Suprapubic skin (tissue), 4 donors: ENCODE results near the gene KLHL10.

Experiments used
- CTCF ChIP-seq, 2 donors: fragments of 200-600 bp in 1 of 2; fragments of 450-650 bp in 1 of 2; sonication (generic) in 1 of 2; IDR thresholded peaks; one replicate each; pipeline ENCODE4 v1.5.1; 2016 to 2019; ENCODE audit warnings: antibody characterized with exemption in 2 of 2, mild to moderate bottlenecking in 1 of 2, moderate library complexity in 1 of 2
- POLR2A ChIP-seq, 2 donors: fragments of 450-650 bp; IDR thresholded peaks; one replicate each; pipeline ENCODE4 v1.6.1; 2017; ENCODE audit warnings: antibody characterized with exemption in 2 of 2, mild to moderate bottlenecking in 2 of 2, moderate library complexity in 2 of 2
- POLR2AphosphoS5 ChIP-seq, 3 donors: sonication (generic); formaldehyde crosslinking; IDR thresholded peaks; one replicate each; pipeline ENCODE4 v1.6.1; 2017; ENCODE audit warnings: antibody characterized with exemption in 3 of 3

DNA sequence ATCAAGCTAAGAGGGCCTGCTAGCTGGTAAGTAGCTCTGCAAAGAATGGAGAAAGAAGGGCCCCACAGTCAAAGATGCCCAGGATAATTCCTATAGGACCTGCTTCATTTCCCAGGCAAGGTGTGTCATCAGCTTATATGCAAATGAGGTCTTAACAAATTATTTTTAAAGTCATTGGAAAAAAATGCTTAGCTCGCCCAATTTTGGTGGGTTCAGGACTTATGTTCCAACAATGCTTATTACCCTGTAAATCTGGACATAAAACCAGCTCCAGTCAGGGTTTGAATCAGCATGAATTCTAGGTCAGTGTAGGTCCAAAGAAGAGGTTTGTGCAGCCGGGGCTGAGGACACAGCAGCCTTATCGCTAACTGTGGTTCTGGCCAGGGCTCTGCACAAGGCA, 55.8 kb downstream of the KLHL10 start:
- no peak for TF ChIP-seq CTCF (IDR thresholded peaks at IDR 0.05)
- no peak for TF ChIP-seq POLR2A (IDR thresholded peaks at IDR 0.05)
- no peak for TF ChIP-seq POLR2AphosphoS5 (IDR thresholded peaks at IDR 0.05)
